D721Med (cell line): ENCODE results near the gene TEX35.

Experiments used
- DNase-seq: peaks from one replicate; pipeline ENCODE4 v3.0.0; 2011; ENCODE audit warnings: low spot score; ENCODE audit not compliant: insufficient read length
- FAIRE-seq: peaks from 2 replicates; lab custom pipeline; 2011; peaks lifted over from hg19 to GRCh38; lab: Jason Lieb, UNC
- TF ChIP-seq, protein P1 (sequence below): IDR thresholded peaks from 2 replicates; pipeline ENCODE4 v1.5.1; 2012; ENCODE audit warnings: mild to moderate bottlenecking, control low read depth; ENCODE audit not compliant: insufficient read depth; ENCODE audit errors: missing control alignments

TEX35 gene

DNA sequence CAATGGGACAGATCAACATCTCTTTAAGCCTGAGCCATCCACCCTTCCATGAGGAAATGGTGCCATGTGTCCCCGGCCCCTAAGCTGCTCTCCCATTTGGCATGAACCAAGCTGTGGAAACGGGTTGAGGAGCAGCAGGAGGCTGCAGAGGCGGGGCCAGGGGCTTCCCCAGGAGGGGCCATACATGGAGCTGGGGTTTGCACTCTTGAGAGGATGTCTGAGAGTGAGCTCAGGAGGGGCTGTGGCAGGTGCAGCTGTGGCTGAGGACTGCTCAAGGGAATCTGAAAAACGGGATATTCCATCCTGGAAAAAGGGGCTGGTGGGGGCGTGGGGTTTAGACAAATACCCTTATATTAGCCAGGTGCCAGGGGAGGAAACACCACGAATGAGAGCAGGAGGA is 9.1 kb upstream of the TEX35 start:
- no peak for FAIRE-seq
- no peak for DNase-seq
- TF ChIP-seq, protein P1, sequence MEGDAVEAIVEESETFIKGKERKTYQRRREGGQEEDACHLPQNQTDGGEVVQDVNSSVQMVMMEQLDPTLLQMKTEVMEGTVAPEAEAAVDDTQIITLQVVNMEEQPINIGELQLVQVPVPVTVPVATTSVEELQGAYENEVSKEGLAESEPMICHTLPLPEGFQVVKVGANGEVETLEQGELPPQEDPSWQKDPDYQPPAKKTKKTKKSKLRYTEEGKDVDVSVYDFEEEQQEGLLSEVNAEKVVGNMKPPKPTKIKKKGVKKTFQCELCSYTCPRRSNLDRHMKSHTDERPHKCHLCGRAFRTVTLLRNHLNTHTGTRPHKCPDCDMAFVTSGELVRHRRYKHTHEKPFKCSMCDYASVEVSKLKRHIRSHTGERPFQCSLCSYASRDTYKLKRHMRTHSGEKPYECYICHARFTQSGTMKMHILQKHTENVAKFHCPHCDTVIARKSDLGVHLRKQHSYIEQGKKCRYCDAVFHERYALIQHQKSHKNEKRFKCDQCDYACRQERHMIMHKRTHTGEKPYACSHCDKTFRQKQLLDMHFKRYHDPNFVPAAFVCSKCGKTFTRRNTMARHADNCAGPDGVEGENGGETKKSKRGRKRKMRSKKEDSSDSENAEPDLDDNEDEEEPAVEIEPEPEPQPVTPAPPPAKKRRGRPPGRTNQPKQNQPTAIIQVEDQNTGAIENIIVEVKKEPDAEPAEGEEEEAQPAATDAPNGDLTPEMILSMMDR: no peak

DNA sequence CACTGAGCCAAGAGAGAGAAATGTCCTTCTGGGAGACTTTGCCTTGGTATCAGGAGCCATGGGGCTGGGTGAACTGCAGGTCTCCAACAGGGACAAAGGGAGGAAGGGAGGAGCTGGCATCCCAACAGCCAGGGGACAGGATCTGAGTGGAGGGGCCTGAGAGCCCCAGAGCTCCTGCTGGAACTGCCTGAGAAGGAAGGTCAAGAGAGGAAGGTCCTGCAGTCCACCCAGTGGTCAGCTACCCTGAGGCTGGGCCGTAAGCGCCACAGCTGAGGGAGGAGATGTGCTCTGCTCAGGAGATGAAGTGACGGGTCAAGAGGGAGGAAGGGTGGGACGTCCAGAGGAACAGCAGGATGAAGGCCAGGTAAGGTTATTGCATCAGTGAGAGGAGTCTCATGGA is 8.6 kb upstream of the TEX35 start:
- TF ChIP-seq, protein P1: no peak
- DNase-seq (no peak), FAIRE-seq (no peak)

DNA sequence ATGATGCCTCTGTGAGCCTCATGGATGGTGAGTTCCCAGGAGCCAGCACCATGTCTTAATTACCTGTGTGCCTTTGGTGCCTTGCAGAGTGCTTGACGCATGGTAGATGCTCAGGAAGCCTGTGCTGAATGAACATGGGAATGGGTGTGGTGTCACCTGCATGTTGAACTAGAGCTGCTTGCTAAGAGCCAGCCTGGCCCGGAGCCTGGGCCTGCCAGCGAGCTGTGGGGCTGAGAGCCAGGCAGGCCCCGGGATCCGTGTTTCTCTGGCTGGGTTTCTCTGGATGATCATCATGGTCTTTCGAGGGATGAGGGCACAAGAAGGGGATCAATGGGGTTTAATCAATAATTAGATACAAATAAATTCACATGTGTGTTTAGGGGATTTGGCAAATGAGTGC is 6.7 kb upstream of the TEX35 start:
- DNase-seq: no peak
- TF ChIP-seq, protein P1: no peak
- no peak for FAIRE-seq

DNA sequence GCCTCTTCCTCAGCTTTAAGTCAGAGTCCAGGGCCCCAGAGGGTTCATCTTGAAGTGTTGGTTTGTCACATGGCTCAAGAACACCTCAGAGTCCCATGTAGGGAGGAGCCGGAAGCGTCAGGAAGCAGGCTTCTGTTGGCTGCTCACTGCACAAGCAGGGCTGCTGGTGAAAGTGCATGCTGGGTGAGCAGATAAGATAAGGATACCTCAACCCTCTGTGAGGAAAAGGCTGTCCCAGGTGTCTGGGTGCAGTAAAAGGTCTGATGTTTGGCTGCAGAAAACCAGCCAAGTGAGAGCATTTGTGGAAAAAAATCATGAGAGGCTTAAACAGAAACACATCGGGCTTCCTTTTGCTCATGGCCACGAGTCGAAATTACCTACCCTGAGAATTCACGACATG is 6.2 kb upstream of the TEX35 start:
- no peak for FAIRE-seq
- no peak for DNase-seq
- TF ChIP-seq, protein P1: no peak

DNA sequence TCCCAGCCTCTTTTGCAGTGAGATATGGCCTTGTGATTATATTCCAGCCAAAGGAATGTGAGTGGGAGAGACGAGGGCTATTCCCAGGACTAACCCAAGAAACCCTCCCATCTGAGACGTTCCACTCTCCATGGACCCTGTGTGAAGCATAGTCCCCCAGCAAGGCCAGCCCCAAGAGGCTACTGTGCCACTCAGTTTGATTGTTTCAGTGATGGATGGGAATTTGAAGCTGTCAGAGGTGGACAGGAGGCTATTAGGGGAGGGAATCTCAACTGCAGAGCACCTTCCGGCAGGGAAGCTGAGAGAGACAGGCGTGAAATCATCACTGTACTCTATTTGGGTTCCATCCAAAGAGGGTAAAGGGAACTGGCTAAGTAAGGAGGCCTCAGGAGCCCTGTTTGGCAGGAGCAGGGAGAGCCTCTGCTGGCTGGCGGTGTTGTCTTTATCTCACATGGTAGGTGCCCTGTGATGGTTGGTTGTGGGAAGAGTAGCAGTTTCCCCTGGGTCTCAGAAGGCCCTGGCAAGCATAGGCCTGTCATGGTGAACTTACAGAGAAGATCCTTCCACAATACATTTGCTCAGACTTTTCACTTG is 3.4 kb upstream of the TEX35 start:
- TF ChIP-seq, protein P1: no peak
- FAIRE-seq (no peak), DNase-seq (no peak)

DNA sequence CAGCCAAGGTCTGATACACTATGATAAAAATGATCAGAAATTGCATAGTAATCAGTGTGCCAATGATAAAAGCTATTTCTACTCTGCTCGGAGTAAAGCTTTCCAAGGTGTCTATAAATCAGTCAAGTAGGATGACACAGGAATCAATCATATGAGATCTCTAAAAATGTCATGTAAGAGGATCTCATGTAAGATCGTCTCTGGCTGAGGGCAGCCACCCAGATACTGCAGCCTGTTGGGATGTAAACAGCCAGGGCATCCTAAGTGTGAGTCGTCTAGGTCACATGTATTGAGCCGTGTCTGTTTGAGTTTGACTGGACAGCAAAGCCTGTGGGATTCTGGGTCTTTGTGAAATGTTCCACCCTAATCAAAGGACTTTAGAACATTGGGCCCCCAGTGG is 2.8 kb upstream of the TEX35 start:
- no peak for DNase-seq
- no peak for FAIRE-seq
- TF ChIP-seq, protein P1: no peak

DNA sequence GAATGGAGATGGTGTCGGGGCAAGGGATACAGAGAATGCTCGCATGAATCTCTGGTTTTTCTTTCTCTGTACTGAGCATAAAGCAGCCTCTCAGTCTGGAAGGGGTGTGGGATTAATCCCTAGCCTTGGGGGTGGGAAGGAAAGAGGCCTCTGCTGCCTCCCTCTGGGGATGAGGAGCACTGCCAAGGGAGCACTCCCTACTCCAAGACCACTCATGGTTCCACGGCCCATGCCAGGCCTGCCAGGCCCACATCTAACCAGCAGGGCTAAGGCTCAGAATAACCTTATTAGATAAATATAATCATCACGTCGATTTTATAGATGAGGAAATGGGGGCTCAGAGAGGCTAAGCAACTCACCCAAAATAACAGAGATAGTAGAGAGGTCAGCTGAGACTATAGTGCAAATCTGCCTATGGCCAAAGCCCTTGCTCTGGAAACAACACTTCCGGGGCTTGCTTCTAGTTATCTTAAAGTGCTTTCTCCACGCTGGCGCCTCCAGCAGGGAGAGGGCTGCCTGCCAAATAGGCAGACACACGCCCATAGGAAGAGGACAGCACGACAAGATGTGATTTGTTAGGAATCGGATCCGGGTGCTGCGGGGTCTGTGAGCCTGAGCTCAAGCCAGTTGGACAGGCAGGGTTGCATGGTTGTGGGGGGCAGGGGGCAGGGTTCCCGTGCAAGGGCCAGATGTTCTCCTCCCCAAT is 522 bp downstream of the TEX35 start:
- TF ChIP-seq, protein P1: no peak
- no peak for DNase-seq

More for the DNA sequence above, 522 bp downstream of the TEX35 start:
- no peak for FAIRE-seq
